Upper lobe of right lung (tissue), 1 donor: ENCODE results near the gene AGR2. TPM values are rescaled to one million over a fixed set of nuclear protein-coding genes. Genes with fewer than 3 reads are reported as not detected.

ENCODE experiments used
- ATAC-seq: fragments of 200-7000 bp; cut with Tn5 transposase; one replicate; pipeline ENCODE4 v1.9.1; 2020; ENCODE audit warnings: mild to moderate bottlenecking, moderate library complexity
- DNase-seq: peaks from one replicate; pipeline ENCODE4 v3.0.0-alpha.2; 2020
- H3K27ac ChIP-seq: fragments of 200-600 bp; one replicate; pipeline ENCODE4 v1.8.0; 2022
- H3K27me3 ChIP-seq: fragments of 200-600 bp; one replicate; pipeline ENCODE4 v1.8.0; 2022; ENCODE audit warnings: mild to moderate bottlenecking
- H3K36me3 ChIP-seq: fragments of 200-600 bp; one replicate; pipeline ENCODE4 v1.8.0; 2022
- H3K4me1 ChIP-seq: fragments of 200-600 bp; one replicate; pipeline ENCODE4 v1.8.0; 2022
- H3K4me3 ChIP-seq: fragments of 200-600 bp; one replicate; pipeline ENCODE4 v1.8.0; 2022; ENCODE audit warnings: mild to moderate bottlenecking
- H3K9me3 ChIP-seq: fragments of 200-600 bp; one replicate; pipeline ENCODE4 v1.8.0; 2022
- intact Hi-C: fragments of 100-400 bp; cut with DNase I; formaldehyde crosslinking; loops from one replicate; pipeline ENCODE4 v1.11.0; 2022
- total RNA-seq: library from RNA; stranded (reverse); fragmentation: NEBNext Ultra II Directional; extraction: Animal tissue kit (Norgen Biotek cat#: 25700); gene quantifications from one replicate; pipeline ENCODE4 v1.2.1, GENCODE V29; 2021
- TF ChIP-seq, protein P1 (sequence below): fragments of 200-600 bp; IDR thresholded peaks from one replicate; pipeline ENCODE4 v1.8.0; 2022; ENCODE audit warnings: antibody characterized with exemption
- donor health status: DM: no; HTN: yes; CAD: no; lungs with severe emphysema.

Gene AGR2
- total RNA-seq, 1 donor from 2014 or later = 66.3 TPM

DNA sequence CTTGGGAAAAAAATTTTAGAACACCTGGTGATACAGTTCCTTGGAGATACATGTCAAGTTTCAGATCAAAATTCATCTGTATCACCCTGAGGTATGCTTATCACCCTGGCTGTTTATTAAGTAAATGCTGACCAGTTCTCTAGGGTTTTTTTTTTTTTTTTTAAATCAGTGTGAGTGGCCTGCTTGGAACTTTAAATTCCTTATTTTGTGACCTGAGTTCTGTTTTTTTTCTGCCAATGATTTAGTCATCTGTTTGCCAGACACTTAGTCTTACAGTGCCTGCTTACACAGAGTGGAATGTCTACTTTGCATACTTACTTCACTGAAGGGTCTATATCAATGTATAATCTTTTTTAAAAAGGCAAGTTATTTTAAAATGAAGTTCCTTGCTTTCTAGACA is 49.4 kb downstream of the AGR2 start:
- Histone ChIP-seq H3K27me3 (no peaks in the 10 kb centered on the region), H3K27ac (peak overlapping the region; percentile 58), H3K4me3 (peak overlapping the region; percentile 67), H3K9me3 (no peaks in the 10 kb centered on the region), H3K4me1 (no peaks in the 10 kb centered on the region), H3K36me3 (no peaks in the 10 kb centered on the region)
- ATAC-seq (peak; percentile 26), DNase-seq (no peak)
- TF ChIP-seq, protein P1, sequence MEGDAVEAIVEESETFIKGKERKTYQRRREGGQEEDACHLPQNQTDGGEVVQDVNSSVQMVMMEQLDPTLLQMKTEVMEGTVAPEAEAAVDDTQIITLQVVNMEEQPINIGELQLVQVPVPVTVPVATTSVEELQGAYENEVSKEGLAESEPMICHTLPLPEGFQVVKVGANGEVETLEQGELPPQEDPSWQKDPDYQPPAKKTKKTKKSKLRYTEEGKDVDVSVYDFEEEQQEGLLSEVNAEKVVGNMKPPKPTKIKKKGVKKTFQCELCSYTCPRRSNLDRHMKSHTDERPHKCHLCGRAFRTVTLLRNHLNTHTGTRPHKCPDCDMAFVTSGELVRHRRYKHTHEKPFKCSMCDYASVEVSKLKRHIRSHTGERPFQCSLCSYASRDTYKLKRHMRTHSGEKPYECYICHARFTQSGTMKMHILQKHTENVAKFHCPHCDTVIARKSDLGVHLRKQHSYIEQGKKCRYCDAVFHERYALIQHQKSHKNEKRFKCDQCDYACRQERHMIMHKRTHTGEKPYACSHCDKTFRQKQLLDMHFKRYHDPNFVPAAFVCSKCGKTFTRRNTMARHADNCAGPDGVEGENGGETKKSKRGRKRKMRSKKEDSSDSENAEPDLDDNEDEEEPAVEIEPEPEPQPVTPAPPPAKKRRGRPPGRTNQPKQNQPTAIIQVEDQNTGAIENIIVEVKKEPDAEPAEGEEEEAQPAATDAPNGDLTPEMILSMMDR = no peak
- intact Hi-C loops = no loop called here

DNA sequence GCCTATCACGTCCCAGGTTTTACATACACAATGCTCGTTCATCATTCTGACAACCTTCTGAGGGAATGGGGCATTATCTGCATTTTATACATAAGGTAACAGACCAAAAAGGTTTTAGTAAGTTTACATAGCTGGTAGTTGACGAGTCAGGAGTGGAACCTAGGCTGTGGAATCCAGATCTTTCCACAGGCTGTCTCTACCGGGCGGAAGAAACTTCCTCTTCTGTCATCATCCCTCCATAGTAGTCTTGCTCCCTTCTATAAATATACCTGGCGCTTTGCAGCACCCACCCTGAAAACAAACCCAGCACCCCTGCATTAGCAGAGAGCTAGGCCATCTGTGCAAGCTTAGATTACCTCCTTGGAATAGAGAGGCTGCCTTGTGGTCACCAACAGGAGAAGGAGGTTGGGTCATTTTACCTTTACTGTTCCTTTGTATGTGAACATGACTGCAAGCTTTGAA is 49.9 kb downstream of the AGR2 start:
- Histone ChIP-seq H3K4me3 (peak overlapping the region; percentile 67), H3K27me3 (no peaks in the 10 kb centered on the region), H3K27ac (peak overlapping the region; percentile 58), H3K9me3 (no peaks in the 10 kb centered on the region), H3K4me1 (no peaks in the 10 kb centered on the region), H3K36me3 (no peaks in the 10 kb centered on the region)
- DNase-seq (no peak), ATAC-seq (no peak)
- intact Hi-C loops = no loop called here
- TF ChIP-seq, protein P1 = no peak

DNA sequence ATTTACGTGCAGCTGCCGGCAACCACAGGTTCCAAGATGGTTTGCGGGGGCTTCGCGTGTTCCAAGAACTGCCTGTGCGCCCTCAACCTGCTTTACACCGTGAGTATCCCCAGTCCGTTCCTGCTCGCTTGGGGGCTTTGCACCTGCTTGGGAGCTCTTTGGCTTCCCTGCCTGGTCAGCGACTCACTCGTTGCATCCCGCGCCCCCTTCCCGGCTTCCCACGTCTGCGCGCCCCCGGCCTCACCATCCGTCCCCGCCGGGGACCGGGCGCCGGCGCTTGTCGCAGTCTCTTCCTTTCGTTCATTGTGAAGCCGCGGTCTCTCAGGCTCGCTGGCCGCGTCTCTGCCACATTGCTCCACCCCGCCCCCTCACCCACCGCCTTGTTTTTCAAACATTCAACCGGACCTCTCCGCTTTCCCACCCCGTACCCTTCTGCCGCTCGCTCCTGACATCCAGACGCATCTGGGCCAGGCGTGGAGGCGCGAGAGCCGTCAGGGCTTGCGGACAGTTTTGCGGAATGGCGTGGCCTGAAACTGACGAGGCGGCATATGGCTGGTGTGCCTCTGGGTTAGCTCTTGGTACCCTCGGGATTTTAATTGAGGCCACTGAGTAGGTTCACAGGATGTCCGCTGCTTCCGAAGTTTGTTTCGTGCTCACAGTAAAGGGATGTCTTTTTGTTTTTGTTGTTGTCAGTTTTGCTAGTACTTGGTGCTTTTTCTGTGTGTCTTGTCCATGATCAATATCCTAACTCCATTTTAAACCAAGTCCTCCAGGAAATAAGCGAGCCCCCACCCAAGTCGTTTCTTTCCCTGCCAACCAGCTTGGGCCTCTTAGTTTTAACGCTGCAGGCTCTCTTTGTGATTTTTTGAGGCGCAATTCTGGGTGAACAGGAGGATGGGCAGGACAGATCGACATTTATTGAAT is 50.6 kb downstream of the AGR2 start:
- Histone ChIP-seq H3K4me1 (no peaks in the 10 kb centered on the region), H3K27me3 (no peaks in the 10 kb centered on the region), H3K9me3 (no peaks in the 10 kb centered on the region), H3K36me3 (no peaks in the 10 kb centered on the region), H3K4me3 (peak overlapping the region; percentile 67), H3K27ac (peak overlapping the region; percentile 58)
- ATAC-seq (peak; percentile 41), DNase-seq (peak; percentile 77)
- TF ChIP-seq, protein P1 = no peak
- intact Hi-C loops = no loop called here

DNA sequence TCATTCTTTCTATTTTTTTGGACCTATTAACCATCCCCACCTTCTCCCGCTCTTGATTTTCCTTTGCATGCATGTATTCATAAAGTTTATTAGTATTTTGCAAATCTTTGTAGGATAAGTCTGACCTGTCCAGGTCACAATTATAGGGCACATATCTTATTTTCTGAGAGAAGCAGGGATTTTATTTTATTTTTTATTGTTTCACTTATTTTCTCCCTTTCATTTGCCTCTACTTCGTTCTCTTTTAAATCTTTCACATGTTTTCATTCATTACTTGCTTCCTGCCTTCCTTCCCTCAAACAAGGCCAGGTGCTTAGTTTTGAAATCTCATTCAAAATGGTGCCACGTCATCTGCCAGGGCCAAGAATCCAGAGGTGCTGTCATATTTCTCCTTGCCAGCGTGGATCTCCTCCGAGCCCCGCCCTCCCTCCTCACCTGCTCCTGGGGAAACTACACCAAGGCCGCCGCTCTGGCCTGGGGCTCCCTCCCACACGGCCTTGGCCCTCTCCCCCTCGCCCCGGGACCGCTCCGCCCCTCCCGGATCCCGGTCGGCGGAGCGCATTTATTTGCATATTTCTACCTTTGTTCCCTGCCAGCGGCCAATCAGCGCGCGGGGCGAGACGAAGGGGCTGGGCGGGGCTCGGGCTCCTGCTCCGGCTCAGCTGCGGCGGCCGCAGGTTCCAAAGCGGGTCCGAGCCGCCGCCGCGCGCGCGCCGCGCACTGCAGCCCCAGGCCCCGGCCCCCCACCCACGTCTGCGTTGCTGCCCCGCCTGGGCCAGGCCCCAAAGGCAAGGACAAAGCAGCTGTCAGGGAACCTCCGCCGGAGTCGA is 51.5 kb downstream of the AGR2 start, which contains the start of gene TSPAN13:
Gene TSPAN13, plus strand, starts transcription at position 654 of the 830 bp plus-strand sequence. CDS start 213 bp downstream, outside the sequence.
- Histone ChIP-seq H3K4me1 (no peaks in the 10 kb centered on the region), H3K27ac (peak within 1 kb of the TSS; percentile 58), H3K27me3 (no peaks in the 10 kb centered on the region), H3K9me3 (no peaks in the 10 kb centered on the region), H3K4me3 (peak within 1 kb of the TSS; percentile 67), H3K36me3 (no peaks in the 10 kb centered on the region)
- intact Hi-C loops = no loop called here
- ATAC-seq (peak; percentile 97), DNase-seq (peak; percentile 96)
- TF ChIP-seq, protein P1 = no peak

DNA sequence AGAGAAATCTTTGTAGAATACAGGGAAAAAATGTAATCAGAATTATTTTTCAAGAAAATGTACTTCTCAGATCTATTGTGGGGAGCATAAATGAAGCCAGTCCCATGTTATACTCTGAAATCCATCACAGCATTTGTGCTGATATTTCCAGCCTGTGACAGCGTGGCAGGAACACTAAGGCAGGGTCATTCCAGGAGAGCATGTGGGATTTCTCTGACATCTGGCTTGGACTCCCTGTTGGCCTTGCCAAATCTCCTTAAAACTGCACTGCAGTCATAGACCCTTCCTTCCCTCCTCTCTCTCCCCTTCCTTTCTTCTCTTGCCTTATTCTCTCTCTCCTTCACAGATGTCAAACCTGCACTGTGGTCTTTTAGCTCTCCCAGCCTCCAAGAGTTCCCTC is 57.7 kb downstream of the AGR2 start:
- ATAC-seq (peak; percentile 33), DNase-seq (no peak)
- TF ChIP-seq, protein P1 = no peak

More for the DNA sequence above, 57.7 kb downstream of the AGR2 start:
- no peaks in the 10 kb centered on the region for H3K27me3 ChIP-seq
- no peaks in the 10 kb centered on the region for H3K9me3 ChIP-seq
- H3K27ac ChIP-seq = no peak overlapping the region
- H3K4me3 ChIP-seq = no peak overlapping the region
- H3K36me3 ChIP-seq = no peaks in the 10 kb centered on the region
- no peaks in the 10 kb centered on the region for H3K4me1 ChIP-seq
- intact Hi-C loops = no loop called here
